SH-SY5Y (cell line): ENCODE measurements around the gene WRAP53.

Source experiments
- GATA2 ChIP-seq: IDR thresholded peaks from 2 replicates; pipeline ENCODE4 v1.6.1; 2011; ENCODE audit warnings: mild to moderate bottlenecking, low read depth, low read length
- GATA3 ChIP-seq: IDR thresholded peaks from 2 replicates; pipeline ENCODE4 v1.6.1; 2011; ENCODE audit warnings: low read depth, mild to moderate bottlenecking, low read length, moderate library complexity

Gene WRAP53

DNA sequence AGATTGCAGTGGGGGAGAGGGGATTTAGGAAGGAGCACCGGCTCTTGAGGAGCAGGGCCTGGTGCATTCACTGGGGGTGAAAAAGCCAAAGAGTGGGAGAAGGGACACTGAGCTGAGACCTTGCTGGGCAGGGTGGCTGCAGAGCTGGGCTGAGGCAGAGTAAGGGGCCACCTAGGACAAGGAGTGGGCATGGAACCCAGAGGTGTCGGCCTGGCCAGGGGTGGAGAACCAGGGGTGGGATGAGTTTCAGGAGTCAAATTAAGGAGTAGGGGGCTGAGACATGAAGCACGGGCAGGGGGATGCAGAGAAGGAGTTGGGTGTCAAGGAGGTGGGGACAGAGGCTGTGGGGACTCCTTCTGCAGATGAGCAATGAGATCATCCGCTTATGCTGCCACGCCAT, 49.3 kb downstream of the WRAP53 start:
- TF ChIP-seq GATA3, result no peak
- TF ChIP-seq GATA2, result no peak

DNA sequence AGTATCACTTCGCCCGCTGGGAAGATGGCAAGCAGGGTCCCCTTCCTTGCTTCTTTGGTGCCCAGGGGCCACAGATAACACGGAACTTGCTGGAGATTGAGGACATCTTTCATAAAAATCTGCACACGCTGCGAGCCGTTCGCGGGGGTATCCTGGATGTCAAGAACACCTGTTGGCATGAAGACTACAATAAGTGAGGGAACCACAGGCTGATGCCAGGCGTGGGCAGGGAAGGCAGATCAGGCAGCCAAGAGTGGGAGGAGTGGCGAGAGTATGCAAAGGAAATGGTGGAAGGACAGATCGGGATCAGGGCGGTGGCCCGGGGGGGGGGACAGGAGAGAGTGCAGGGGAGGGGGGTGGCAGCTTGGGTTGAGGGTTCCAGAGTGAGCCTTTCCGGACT, 51.5 kb downstream of the WRAP53 start:
- no peak for TF ChIP-seq GATA2
- TF ChIP-seq GATA3, result no peak

DNA sequence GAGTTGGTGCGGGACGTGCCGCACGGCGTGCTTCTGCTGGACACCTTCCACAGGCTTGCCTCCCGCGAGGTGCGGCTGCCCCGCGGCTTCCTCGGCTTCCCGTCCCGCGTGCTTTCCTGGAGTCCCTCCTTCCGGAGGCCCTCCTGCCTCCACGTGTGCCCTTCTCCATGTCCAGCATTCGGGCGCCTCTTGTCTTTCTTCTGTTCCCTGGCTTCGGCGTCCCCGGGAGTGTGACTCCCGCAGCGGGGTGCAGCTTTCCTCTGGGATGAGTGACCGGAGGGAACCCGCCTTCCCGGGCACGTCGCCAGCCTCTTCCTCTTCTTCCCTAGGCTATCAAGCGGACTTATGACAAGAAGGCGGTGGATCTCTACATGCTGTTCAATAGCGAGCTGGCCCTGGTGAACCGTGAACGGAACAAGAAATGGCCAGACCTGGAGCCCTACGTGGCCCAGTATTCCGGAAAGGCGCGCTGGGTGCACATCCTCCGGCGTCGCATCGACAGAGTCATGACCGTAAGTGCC, 52.3 kb downstream of the WRAP53 start:
- no peak for TF ChIP-seq GATA2
- TF ChIP-seq GATA3, result no peak

DNA sequence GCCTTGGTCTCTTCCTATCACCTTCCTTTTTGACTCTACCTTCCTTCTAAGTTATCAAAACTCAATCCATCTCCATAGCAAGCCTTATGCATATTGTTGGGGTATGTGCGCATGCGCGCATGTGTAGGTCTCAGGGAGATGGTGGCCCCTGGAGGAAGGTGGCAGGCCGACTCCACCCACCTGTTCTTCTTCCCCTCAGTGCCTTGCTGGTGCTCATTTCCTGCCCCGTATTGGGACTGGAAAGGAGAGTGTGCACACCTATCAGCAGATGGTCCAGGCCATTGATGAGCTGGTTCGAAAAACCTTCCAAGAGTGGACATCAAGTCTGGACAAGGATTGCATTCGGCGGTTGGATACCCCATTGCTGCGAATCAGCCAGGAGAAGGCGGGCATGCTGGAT, 54.5 kb downstream of the WRAP53 start:
- TF ChIP-seq GATA3 (no peak), GATA2 (no peak)

DNA sequence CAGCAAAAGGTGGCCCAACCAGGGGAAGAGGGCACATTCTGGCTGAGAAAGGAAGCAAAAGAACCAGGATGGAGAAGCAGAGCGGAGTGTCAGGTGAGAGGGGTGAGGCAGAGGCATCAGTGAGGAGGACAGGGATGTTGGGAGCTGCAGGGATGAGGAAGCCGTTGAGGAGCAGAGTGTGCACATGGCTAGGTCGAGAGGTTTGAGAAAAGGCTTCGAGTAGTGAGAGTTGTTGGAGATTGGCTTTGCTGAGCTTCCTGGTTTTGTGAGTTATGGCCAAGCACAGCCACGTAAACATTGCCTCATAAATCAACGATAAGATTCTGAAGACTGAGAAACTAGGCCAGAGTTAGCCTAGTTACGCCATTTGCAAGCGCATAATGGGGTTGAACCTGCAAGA, 56.1 kb downstream of the WRAP53 start:
- TF ChIP-seq GATA3 (no peak), GATA2 (no peak)

DNA sequence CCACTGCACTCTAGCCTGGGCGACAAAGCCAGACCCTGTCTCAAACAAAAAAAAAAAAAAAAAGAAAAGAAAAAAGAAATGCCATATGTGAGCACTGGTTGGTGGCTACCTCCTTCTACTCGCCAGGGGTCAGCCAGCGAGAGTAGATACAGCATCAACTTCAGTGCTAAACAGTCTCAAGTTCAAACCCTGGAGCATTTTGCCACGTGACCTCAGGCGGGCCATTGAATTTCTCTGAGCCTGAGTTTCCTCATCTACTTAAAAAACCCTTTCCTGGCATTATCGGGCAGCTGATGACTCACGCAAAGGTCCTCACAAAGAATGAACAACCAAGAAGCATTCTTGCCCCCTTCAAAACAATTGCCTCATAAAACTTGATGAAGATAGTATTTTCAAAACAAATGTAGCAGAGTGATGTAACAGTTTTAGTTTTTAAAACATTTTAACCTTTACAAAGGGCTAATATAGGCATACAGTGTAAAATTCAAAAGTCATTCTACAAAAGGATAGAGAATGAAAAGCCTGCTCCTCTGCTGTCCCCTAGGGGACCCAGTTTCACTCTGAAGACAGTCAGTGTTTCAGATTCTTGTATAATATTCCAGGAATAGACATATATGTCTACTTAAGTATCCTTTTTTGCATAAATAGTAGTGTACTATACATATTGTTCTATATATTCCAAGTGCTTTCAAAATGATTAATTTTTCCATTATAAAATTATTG, 57.6 kb downstream of the WRAP53 start:
- no peak for TF ChIP-seq GATA3
- no peak for TF ChIP-seq GATA2

DNA sequence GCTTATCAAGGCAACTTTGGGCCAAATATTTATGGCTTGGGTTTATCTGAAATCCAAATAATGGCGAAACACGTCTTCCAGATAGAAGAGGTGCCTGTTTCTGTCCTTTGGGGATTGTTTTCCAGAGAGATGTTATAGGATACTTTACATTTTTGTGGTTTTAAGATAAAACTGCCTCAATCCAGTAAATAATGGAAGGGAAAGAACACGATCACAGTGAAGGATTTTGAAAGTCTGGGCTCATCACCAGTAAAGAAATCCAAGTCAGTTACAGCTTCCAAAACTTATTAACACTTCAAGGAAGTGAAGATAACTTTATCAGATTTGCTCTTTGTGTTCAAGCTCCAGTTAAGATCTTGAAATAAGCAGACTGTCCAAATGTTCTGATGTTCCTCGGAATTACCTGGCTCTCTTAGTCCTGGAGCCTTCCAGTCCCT, 59.4 kb downstream of the WRAP53 start:
- no peak for TF ChIP-seq GATA2
- no peak for TF ChIP-seq GATA3

DNA sequence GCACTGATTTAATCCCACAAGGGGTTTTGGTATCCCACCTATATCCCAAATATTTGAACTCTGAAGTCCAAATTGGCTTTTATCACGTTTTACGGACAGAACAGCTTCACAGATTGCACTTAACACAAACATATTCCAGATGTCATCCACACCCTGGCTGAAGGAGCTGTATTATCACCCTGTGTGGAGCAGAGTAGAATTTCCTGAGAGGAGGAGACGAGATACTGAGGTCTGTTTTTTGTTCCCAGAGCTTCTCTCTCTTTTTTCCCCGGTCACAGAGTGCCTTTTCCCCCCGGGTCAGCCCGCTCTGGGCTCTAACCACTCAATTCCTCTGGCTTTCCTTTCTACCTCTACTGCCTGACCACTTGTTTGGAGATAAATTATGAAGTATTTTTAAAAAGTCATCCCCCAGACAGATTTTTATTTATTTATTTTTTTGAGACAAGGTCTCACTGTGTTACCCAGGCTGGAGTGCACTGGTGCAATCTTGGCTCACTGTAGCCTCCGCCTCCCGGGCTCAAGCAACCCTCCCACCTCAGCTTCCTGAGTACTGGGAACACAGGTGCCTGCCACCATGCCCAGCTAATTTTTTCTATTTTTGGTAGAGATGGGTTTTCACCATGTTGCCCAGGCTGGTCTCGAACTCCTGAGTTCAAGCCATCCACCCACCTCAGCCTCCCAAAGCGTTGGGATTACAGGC, 59.9 kb downstream of the WRAP53 start:
- TF ChIP-seq GATA3 (no peak), GATA2 (no peak)

DNA sequence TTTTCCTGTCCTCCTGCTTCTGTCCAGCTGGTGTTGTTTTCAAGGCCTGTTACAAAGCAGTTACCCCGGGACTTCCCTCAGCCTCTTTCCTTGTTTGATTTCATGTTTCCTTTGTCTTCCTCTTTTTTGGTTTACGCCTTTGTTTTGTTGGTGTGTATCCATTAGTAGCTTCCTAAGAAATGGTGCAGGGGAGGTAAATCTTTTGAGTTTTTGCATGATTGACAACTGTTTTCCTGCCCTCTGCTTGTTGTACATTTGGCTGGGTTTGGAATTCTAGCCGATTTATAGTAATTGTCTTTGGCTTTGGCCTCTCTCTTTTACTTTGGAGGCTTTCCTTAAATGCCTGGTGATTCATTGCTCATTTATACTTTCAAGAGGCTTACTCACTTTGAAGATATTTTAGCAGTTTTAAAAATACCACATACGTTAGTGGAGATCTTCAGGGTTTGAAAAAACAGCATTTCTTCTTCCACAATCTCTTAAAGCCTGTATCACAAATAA, 62.1 kb downstream of the WRAP53 start:
- TF ChIP-seq GATA2 (no peak), GATA3 (no peak)
